ENCODE results near the gene CCL26. TPM values are rescaled to one million over a fixed set of nuclear protein-coding genes. Genes with fewer than 3 reads are reported as not detected.
A peak's percentile ranks its signal among the peaks of the same experiment; 100 is the strongest.

Gene CCL26
- total and polyA plus RNA-seq, 2 of the 13 experiments (the other 11 are each of a cell fraction or from before 2014, with no cell fraction given), result 0.16 TPM; not detected in 1

GRCh38 chr7:75727881-75728593, 44.0 kb downstream of the CCL26 start (continued):
- TF ChIP-seq ZFP90 (CRISPR knock-in tag; IDR thresholded peaks at IDR 0.05; ENCODE audit: borderline replicate concordance), result no peak
- no peak for TF ChIP-seq ARNT (IDR thresholded peaks at IDR 0.05)
- no peak for TF ChIP-seq CHD2 (IDR thresholded peaks at IDR 0.05; ENCODE audit: low read depth, low read length)
- TF ChIP-seq ZNF124 (CRISPR knock-in tag; IDR thresholded peaks at IDR 0.05), result no peak
- TF ChIP-seq ZNF296 (CRISPR knock-in tag; conservative IDR thresholded peaks at IDR 0.05), result no peak
- TF ChIP-seq GPN1 (CRISPR knock-in tag; IDR thresholded peaks at IDR 0.05; ENCODE audit: borderline replicate concordance), result no peak
- no peak for TF ChIP-seq ZNF878 (CRISPR knock-in tag; IDR thresholded peaks at IDR 0.05)
- peak; percentile 72 for TF ChIP-seq TEAD3 (CRISPR knock-in tag; optimal IDR thresholded peaks at IDR 0.05; ENCODE audit: borderline replicate concordance)
- TF ChIP-seq ZBTB49 (CRISPR knock-in tag; IDR thresholded peaks at IDR 0.05; ENCODE audit: borderline replicate concordance), result no peak
- no peak for TF ChIP-seq ZNF318 (CRISPR knock-in tag; IDR thresholded peaks at IDR 0.05)
- TF ChIP-seq NFE2 (CRISPR knock-in tag; IDR thresholded peaks at IDR 0.05), result no peak
- TF ChIP-seq ZNF589 (CRISPR knock-in tag; conservative IDR thresholded peaks at IDR 0.05), result no peak
- no peak for TF ChIP-seq NR0B2 (CRISPR knock-in tag; IDR thresholded peaks at IDR 0.05)
- TF ChIP-seq PATZ1 (CRISPR knock-in tag; IDR thresholded peaks at IDR 0.05), result no peak
- TF ChIP-seq TBX2 (CRISPR knock-in tag; IDR thresholded peaks at IDR 0.05; ENCODE audit: borderline replicate concordance), result peak; percentile 77; the same call in 1 of the 2 replicates
- peak; percentile 73 for TF ChIP-seq NCOA2 (CRISPR knock-in tag; IDR thresholded peaks at IDR 0.05)
- no peak for TF ChIP-seq PAX8 (CRISPR knock-in tag; IDR thresholded peaks at IDR 0.05; ENCODE audit: borderline replicate concordance)

Measured in HepG2 (cell line).